ENCODE data around the gene HAP1. TPM values are rescaled to one million over a fixed set of nuclear protein-coding genes. Genes with fewer than 3 reads are reported as not detected.

Gene HAP1
- total and polyA plus RNA-seq, 8 donors, result 0.13 to 4.2 (median 1.3) TPM

- Histone ChIP-seq H3K27ac (no peak overlapping the region), H3K4me3 (no peak overlapping the region), H3K4me1 (no peaks in the 10 kb centered on the region), H3K27me3 (no peaks in the 10 kb centered on the region), H3K36me3 (no peaks in the 10 kb centered on the region), H3K9me3 (no peaks in the 10 kb centered on the region)
- no peak for TF ChIP-seq CTCF (IDR thresholded peaks at IDR 0.05)
- WGBS, 2 donors, result 62 to 69% methylated on average over 15 of the region's 15 CpGs
- DNase-seq, result no peak
- FAIRE-seq, result no peak
- intact Hi-C loops (cut with DNase I), result no loop called here
- peak in 2 of 4 donors; percentile 26 to 55 for ATAC-seq
These were observed 16.8 kb downstream of the HAP1 start for GRCh38 chr17:41717408-41718286.

- DNase-seq (no peak), FAIRE-seq (no peak), ATAC-seq (no peak)
- Histone ChIP-seq H3K4me3 (no peak within 1 kb of the TSS), H3K4me1 (no peaks in the 10 kb centered on the region), H3K9me3 (no peaks in the 10 kb centered on the region), H3K27me3 (no peaks in the 10 kb centered on the region), H3K27ac (no peak within 1 kb of the TSS), H3K36me3 (no peaks in the 10 kb centered on the region)
- TF ChIP-seq CTCF (IDR thresholded peaks at IDR 0.05), result no peak
- 80 to 95% methylated on average over 12 of the region's 12 CpGs for WGBS, 2 donors
- intact Hi-C loops (cut with DNase I), result no loop called here
These were observed 22.6 kb downstream of the HAP1 start, which contains the start of gene GAST for GRCh38 chr17:41711669-41712400. Gene GAST (plus strand): TSS chr17:41712331. CDS start chr17:41715437, 3,106 bp downstream.

- TF ChIP-seq CTCF (IDR thresholded peaks at IDR 0.05), result no peak
- Histone ChIP-seq H3K36me3 (no peaks in the 10 kb centered on the region), H3K4me1 (no peaks in the 10 kb centered on the region), H3K4me3 (no peak overlapping the region), H3K27me3 (no peaks in the 10 kb centered on the region), H3K27ac (no peak overlapping the region), H3K9me3 (no peaks in the 10 kb centered on the region)
- no peak for DNase-seq
- 51 to 52% methylated on average over 8 of the region's 8 CpGs for WGBS, 2 donors
- FAIRE-seq, result no peak
- intact Hi-C loops (cut with DNase I), result no loop called here
- peak in 3 of 4 donors; percentile 19 to 76 (median 71) for ATAC-seq
These were observed 23.9 kb downstream of the HAP1 start for GRCh38 chr17:41710472-41711090.

- FAIRE-seq, result no peak
- H3K36me3 ChIP-seq, result no peaks in the 10 kb centered on the region
- no peak for TF ChIP-seq CTCF (IDR thresholded peaks at IDR 0.05)
- no peak overlapping the region for H3K27ac ChIP-seq
- no peak for DNase-seq
- 66 to 71% methylated on average over 10 of the region's 10 CpGs for WGBS, 2 donors
- ATAC-seq, result no peak
- H3K4me3 ChIP-seq, result no peak overlapping the region
- intact Hi-C loops (cut with DNase I), result no loop called here
- no peaks in the 10 kb centered on the region for H3K4me1 ChIP-seq
- no peaks in the 10 kb centered on the region for H3K9me3 ChIP-seq
- no peaks in the 10 kb centered on the region for H3K27me3 ChIP-seq
These were observed 26.4 kb downstream of the HAP1 start for GRCh38 chr17:41707803-41708669.

Data from pancreas (tissue), 10 donors.